Astrocyte of the hippocampus (primary cell): ENCODE data around the gene HOXC10.

ENCODE experiments used
- DNase-seq: peaks from one replicate; pipeline ENCODE4 v3.0.0; 2011; ENCODE audit warnings: low read depth, low spot score

The HOXC10 gene

GRCh38 chr12:53950789-53951576 is 34.0 kb upstream of the HOXC10 start:
- no peak for DNase-seq

GRCh38 chr12:53951577-53952334 is 33.2 kb upstream of the HOXC10 start:
- no peak for DNase-seq

GRCh38 chr12:53952335-53952694 is 32.6 kb upstream of the HOXC10 start:
- no peak for DNase-seq

GRCh38 chr12:53952871-53953734 is 31.8 kb upstream of the HOXC10 start:
- no peak for DNase-seq

GRCh38 chr12:53953831-53954693 is 30.9 kb upstream of the HOXC10 start:
- no peak for DNase-seq

GRCh38 chr12:53954694-53955035 is 30.3 kb upstream of the HOXC10 start, which contains the start of gene HOXC12:
TSS of gene HOXC12 (plus strand) at chr12:53954903. CDS start at chr12:53954930, 27 bp downstream.
- DNase-seq = no peak

GRCh38 chr12:53955036-53955775 is 29.7 kb upstream of the HOXC10 start:
- DNase-seq = no peak

GRCh38 chr12:53955776-53956250 is 29.1 kb upstream of the HOXC10 start:
- no peak for DNase-seq

- no peak for DNase-seq
These were observed 28.6 kb upstream of the HOXC10 start for GRCh38 chr12:53956251-53956887.

GRCh38 chr12:53956914-53957536 is 27.9 kb upstream of the HOXC10 start:
- DNase-seq = no peak

- DNase-seq = no peak
These were observed 26.8 kb upstream of the HOXC10 start for GRCh38 chr12:53958128-53958527.

- DNase-seq = no peak
These were observed 25.6 kb upstream of the HOXC10 start for GRCh38 chr12:53959314-53959713.

GRCh38 chr12:53960187-53961024 is 24.5 kb upstream of the HOXC10 start:
- no peak for DNase-seq

- no peak for DNase-seq
These were observed 23.8 kb upstream of the HOXC10 start for GRCh38 chr12:53961025-53961761.

- DNase-seq = no peak
These were observed 21.9 kb upstream of the HOXC10 start for GRCh38 chr12:53963005-53963404.

- no peak for DNase-seq
These were observed 21.3 kb upstream of the HOXC10 start for GRCh38 chr12:53963434-53964314.

- DNase-seq = no peak
These were observed 20.6 kb upstream of the HOXC10 start for GRCh38 chr12:53964315-53964713.
